GM21717 (cell line): ENCODE results near the gene PRG3.
"Not testable (repeated sequence)": the region's sequence is repeated elsewhere in the genome, so short reads cannot be mapped to it uniquely, and the experiment has no call there.

ENCODE experiments used
- ATAC-seq: cut with Tn5 transposase; IDR thresholded peaks from one replicate; pipeline ENCODE4 v1.9.1; 2021; ENCODE audit warnings: mild to moderate bottlenecking, moderate library complexity; ENCODE audit not compliant: unreplicated experiment

Gene PRG3

GRCh38 chr11:57341250-57341808 is 39.6 kb downstream of the PRG3 start:
- no peak for ATAC-seq

- ATAC-seq = no peak
Observed at GRCh38 chr11:57340039-57340615, 40.8 kb downstream of the PRG3 start.

- ATAC-seq = no peak
Observed at GRCh38 chr11:57339328-57339727, 41.6 kb downstream of the PRG3 start.

GRCh38 chr11:57338142-57338541 is 42.8 kb downstream of the PRG3 start, which contains the start of gene P2RX3:
TSS of gene P2RX3 (plus strand) at chr11:57338352. CDS start at chr11:57338551, 199 bp downstream.
- no peak for ATAC-seq

- not testable (repeated sequence) for ATAC-seq
Observed at GRCh38 chr11:57336856-57337255, 44.1 kb downstream of the PRG3 start.

GRCh38 chr11:57336111-57336666 is 44.8 kb downstream of the PRG3 start:
- no peak for ATAC-seq

GRCh38 chr11:57335343-57336110 is 45.4 kb downstream of the PRG3 start, which contains the start of gene SSRP1:
TSS of gene SSRP1 (minus strand) at chr11:57335892. CDS start at chr11:57335121, 771 bp downstream.
- peak; percentile 99 for ATAC-seq

GRCh38 chr11:57335023-57335342 is 46.0 kb downstream of the PRG3 start:
- peak; percentile 1 for ATAC-seq

- ATAC-seq = no peak
Observed at GRCh38 chr11:57332694-57333440, 48.1 kb downstream of the PRG3 start.

- ATAC-seq = no peak
Observed at GRCh38 chr11:57331720-57332119, 49.2 kb downstream of the PRG3 start.

GRCh38 chr11:57330029-57330428 is 50.9 kb downstream of the PRG3 start:
- ATAC-seq = no peak

- no peak for ATAC-seq
Observed at GRCh38 chr11:57327721-57328120, 53.2 kb downstream of the PRG3 start.
